D341Med (cell line): Measurements from ENCODE around the gene MBD5.

Experiments
- DNase-seq: peaks from one replicate; pipeline ENCODE4 v3.0.0; 2012; ENCODE audit warnings: low spot score

The MBD5 gene

DNA sequence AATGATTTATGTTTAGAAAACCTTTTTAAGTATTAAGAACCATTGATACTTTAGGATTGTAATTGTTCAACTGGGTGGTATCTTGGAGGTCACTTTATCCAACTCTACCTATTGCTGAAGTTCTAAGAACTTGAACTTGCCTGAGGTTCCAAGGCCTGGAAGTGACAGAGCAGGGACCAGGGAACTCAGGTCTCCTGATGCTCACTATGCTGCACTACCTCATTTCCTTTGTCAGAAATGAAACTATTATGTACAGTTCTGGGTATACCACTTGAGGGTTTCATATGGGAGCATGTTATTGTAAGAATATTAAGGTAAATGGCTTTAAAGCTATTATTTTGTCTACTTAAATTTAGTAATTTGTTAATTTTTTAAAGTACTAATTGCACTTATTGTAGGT lies 3.0 kb downstream of the MBD5 start:
- DNase-seq, result no peak

DNA sequence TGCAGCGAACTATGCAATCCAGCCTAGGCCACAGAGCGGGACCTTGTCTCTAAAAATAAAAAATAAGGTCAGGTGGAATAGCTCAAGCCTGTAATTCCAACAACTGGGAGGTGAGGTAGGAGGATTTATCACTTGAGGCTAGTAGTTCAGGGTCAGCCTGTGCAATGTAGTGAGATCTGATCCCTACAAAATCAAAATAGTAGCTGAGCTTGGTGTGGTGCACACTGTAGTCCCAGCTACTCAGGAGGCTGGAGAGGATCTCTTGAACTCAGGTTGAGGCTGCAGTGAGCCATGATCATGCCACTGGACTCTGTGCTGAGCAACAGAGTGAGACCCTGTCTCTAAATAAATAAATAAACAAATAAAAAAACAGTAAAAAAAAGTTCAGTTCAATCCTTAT lies 5.7 kb downstream of the MBD5 start:
- no peak for DNase-seq

DNA sequence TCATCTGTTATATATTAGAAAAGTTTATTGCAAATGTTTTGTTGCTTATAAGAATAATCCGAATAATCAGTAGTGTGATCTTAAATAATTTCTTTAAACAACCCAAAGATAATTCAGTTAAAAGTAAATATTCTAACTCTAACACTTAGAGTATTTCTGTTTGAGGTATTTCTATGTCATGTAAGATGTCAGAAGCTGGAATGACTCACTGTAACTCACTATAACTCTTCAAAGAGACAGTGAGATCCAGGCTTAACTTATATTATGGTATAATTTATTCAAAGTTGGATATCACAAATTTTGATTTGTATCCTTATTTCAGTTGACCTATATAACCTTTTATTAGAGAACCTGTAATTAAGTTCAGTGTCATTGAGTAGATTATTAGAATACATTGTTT lies 6.9 kb downstream of the MBD5 start:
- no peak for DNase-seq

DNA sequence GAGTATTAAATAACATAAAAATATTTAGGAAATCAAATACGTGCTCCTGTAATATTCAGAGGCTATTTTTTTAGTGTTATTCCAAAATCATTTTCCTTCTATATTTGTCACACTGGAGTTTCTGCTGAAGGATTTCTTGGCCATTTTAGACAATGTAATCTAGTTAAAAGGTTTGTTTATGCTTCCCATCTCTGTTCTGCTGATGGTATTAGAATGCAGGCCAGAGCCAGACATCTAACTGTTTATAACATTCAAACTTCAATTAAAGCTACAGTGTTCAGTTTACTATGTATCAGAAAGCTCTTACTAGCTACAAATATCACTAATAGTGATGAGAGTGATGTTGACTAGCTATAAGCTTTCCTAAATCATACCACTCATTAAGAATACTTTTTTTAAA lies 7.9 kb downstream of the MBD5 start:
- DNase-seq, result no peak

DNA sequence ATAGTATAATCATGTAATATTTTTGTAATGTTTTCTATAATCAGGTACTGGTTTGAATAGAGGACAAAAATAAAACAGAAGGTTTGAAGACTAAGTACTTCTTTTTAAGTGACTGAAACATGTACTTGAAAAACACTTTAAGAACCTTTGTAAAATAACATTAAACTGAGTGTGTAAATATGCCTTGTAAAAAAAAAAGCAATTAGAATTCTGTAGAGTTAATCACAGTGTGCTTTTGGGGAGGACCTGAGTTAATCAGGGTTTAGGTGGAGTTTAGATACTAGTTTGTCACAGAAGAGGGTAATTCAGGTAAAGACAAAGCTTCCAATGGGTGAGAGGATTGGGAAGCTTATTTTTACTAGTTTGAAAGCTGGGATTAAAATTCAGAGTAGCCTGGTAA lies 10.3 kb downstream of the MBD5 start:
- DNase-seq, result no peak

DNA sequence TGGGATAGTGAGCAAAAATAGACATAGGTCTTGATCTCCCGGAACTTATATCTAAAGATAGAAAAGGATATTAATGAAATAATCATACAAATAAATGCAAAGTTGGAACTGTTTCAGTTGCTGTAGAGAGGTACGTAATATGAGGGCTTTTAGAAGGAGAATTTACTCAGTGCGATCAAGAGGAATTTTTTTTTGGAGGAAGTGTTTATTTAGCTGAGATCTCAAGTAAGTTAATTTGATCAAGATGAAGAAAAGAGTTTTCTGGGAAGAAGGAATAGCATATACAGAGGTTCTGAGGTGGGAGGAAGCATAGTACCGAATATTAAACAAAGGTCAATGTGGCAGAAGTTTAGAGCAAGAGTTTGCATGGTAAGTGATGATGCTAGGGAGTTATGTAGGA lies 11.3 kb downstream of the MBD5 start:
- DNase-seq, result no peak

DNA sequence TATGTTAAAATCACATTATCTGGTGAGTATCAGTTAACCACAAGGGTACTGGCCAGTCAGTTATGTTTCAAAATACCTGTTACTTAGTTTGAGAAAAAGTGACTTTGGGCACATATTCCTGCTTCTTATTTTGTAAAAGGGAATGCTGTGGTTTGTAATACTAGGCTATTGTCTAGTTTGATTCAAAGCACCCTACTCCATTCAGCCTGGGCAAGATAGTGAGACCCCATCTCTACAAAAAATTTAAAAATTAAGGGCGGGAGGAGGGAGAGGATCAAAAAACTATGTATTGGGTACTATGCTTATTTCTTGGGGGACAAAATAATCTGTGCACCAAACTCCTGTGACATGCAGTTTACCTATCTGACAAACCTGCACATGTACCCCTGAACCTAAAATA lies 18.9 kb downstream of the MBD5 start:
- no peak for DNase-seq

DNA sequence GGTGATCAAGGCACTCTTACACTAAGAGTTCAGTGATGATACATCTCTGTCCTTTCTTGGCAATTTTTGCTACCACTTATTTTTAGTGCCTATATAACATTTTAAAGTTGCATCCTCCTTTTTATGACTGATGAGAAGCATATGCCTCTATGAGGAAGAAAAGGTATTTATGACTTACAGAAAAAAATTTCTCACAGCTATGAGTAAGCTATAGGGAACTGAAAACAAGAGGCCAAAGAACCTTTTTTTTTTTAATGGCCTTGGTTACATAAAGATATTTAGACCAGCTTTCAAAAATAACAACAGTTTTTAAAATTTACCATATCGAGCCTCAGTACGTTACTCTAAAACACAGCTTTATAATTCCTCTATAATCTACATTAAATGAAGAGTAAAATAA lies 21.3 kb downstream of the MBD5 start:
- no peak for DNase-seq

DNA sequence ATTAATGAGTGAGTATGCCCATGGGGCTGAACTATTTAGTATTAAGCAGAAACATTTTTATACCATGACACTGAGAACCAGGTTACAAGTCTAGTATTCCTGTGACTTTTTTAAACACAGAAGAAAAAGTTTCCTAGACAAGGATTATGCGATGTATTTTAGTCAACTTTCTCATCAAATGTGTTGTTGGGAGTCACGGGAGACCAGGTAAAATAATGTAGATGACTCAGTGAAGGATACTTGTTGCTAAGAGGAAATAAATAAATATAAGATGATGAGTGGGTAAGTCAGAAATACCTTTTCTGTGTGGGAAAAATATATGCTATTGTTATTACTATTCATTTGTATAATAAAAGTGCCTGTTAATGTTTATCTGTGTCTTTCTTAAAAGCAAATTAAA lies 23.4 kb downstream of the MBD5 start:
- no peak for DNase-seq

DNA sequence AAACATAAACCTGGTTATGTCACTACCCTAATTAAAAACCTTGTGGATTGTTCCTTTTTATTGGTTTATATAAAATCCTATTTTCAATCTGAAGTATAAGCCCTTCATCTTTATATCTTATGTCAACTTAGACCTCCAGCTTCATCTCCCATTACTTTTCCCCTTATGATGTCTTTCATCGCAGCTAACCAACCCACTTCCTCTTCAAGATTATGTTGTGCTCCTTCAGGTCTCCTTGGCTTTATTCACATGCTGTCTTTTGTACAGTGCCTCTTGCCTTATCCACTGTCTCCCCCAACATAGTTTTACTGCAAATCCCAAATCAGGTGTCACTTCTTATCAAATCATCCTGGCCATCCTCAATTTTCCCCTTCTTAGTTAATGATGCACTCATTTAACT lies 25.9 kb downstream of the MBD5 start:
- DNase-seq, result no peak

DNA sequence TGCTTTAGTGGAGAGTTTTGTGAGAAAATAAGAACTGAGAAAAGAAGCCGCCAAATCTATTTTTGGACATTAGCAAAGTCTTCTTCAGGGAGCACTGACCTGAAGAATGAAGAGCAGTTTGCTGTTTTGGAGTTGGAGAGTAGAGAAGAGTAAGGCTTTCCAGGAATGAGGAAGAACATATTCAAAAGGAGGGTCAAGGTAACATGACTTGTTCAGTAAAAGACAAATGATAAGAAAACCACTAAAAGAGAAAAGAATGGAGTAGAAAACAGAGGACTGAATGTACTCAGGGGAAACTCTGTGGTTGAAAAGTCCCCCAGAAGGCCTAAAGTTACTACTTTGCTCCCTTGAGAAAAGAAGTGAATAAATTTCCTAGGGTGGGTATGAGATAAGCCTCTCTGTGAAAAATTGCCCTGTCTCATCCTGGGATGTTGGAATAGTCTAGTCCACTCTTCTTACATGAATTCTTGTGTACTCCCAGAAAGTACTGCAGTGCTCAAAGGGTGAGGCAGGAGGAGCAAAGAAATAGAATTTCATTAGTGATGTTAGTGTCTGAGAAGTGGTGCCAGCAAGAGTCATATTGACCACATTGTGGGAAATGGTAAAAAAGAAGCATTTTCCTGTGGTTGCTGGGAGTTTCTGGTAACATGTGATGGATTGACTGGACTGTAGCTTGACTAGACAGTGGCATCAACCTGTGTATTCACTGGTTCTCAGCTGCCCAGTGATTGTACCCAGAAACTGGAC lies 27.8 kb downstream of the MBD5 start:
- DNase-seq, result no peak

DNA sequence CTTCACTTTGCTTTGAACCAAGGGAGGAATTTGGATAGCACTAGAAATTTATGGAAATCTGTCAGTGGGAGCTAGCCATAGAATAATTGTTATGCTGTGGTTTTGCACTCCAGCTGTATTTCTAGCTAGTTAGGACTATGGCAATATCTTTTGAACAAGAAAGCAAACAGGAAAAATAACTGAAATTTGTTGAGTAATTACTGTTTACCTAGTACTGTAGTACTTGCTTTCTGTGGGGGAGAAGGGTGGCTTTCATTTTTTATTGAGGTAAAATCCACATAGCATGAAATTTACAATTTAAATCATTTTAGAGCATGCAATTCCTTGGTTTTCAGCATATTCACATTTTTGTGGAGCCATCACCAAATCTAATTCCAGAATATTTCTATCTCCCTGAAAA lies 28.4 kb downstream of the MBD5 start:
- no peak for DNase-seq

DNA sequence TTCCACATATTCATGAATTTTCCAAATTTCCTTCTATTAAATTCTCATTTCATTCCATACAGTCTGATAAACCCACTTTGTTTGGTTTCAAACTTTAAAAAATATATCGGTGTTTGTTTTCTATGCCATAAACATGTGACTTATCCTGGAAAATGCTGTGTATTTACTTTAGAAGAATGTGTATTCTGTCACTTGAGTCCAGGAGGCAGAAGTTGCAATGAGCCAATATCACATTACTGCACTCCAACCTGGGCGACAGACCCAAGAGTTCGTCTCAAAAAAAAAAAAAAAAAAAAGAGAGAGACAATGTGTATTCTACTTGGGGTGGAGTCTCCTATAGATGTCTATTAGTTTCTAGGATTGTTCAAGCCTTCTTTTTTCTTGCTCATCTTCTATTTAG lies 31.8 kb downstream of the MBD5 start:
- no peak for DNase-seq

DNA sequence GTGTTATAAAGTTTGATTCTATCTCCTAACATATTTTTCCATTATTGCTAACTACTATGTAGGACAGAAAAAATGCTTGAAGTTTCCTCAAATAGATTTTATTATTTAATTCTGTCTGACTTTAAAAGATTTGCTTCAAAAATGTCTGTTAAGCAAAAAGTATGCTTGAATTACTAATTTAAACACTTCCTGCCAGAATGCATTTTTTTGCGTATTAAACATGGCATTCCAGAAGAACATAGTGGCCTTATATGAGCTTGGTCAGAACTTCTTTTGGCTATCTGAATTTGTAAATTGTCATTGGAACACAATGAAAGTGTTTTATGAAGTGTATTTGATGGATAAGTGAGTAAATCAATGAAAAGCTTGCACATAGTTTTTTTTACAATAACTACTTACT lies 37.8 kb downstream of the MBD5 start:
- DNase-seq, result no peak

DNA sequence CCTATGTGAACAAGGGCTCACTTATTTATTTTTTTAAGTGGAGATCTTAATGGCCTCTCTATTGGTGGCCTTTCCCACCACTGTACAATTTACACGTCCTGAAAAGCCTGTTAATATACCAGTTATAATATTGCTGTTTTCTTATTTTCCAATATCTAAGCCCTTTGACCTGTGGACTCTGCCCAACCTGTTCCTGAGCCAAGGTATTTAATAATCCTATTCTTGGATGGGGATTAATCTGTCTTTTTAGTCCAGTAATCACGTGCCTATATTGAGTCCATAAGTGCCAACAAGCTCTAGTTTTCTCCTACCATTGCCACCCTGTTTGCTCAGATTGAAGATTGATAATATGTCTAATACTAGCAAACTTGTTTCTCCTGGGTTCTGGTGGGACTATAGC lies 42.7 kb downstream of the MBD5 start:
- no peak for DNase-seq

DNA sequence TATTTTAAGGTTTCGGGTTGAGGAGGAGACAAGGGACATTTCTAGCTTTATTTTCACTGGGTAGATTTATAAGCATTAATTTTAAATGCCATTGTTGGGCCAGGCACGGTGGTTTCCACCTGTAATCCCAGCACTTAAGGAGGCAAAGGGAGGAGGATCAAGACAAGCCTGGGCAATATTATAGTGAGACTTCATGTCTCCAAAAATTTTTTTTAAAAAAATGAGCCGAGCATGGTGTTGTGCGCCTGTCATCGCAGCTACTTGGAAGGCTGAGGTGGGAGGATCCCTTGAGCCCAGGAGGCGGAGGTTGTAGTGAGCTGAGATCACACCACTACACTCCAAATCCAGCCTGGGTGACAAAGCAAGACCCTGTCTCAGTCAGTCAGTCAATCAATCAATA lies 45.0 kb downstream of the MBD5 start:
- DNase-seq, result no peak

DNA sequence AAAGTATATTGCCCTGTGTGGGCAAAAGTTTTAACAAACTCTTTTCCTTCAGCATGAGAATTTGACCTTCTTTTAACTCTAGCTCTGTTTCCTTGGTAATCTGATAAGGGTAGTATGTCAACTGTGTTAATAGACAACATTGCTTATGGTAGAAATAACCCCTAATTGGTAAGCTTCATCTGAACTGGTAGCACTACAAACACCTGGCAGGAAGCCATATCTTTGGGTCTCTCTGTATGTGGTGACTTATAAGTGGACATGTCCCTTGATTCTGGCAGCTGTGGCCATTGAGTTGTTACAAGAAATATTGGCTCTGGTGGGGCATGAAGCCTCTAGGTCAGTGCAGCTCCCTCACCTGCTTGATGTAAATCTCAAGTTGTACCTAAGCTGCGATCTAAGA lies 46.9 kb downstream of the MBD5 start:
- DNase-seq, result no peak

DNA sequence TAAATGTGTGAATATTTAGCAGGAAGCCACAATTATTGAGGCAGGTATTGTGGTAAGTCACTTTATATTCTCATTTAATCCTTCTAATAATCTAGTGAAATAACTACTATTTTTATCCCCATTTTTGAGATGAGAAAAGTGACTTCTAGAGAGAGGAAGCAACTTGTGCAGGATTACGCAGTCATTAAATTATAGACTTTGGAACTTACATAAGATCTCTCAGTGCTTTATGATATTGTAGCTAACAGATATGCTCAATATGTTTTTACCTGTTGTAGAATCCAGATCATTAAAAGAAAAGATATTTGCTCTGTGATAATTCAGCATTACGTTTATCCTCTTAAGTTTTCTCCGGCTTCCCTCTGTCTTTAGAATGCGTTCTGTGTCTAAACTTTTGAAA lies 50.5 kb downstream of the MBD5 start:
- DNase-seq, result no peak

DNA sequence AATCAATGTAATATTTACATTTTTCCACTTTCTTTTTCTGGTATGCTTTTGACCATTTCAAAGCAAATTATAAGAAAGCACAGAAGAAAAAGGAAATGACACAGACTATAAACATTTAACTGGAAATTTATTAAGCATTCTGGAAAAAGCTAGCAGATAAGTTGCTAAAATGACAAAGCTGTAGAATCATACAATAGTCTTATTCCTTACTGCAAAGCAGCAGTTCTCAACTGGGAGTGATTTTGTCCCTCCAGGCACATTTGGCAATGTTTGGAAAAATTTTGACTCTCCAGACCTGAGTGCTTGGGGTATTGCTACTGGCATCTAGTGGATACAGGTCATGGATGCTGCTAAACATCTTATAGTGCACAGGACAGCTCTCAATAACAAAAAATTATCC lies 75.1 kb downstream of the MBD5 start:
- no peak for DNase-seq

DNA sequence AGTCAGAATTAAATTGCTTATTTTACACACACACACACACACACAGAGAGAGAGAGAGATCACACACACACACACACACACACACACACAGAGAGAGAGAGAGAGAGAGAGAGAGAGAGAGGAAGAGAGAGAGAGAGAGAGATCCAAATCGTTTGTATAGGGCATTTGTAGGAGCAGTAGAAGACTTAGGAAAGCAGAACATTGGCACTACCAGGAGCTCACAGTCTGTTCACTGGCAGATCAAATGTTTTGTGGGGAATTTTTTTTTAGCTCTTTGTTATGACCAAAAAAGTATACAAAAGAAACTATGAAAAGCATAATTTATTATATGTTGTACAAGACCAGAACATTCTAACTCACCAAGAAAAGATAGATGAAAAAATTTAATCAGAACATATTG lies 81.8 kb downstream of the MBD5 start:
- no peak for DNase-seq

DNA sequence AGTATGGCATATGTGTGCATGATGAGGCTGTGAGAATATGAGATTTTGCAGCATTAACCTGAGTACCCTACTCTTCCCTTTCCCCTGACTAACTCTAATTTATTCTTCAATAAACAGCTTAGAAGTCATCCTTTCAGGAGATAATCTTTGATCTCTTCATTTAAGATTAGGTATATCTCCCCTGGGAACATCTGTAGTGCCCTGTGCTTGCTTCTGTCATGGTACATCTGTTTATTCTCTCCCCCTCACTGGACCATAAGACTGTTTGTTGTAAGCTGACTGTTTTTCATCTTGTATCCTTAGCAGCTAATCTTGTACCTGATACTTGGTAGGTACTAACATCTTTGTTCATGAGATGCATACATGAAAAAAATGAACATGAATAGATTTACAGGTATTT lies 83.1 kb downstream of the MBD5 start:
- peak; percentile 58 for DNase-seq

DNA sequence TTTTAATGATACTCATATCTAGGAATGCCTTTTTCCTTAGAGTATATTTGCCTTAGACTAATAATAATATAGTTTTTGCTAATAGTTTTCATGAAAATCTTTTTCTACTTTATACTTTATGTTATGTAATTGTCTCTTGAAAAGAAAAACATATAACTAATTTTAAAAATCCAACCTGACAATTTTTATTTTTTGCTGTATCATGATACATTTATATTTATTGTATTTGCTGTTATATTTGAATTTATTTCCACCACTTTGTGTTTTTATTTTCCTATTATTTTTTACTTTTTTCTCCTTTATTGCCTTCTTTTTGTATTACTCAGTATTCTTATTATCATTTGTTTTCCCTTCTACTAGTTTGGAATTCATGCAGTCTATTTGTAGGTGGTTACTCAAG lies 85.4 kb downstream of the MBD5 start:
- DNase-seq, result no peak

DNA sequence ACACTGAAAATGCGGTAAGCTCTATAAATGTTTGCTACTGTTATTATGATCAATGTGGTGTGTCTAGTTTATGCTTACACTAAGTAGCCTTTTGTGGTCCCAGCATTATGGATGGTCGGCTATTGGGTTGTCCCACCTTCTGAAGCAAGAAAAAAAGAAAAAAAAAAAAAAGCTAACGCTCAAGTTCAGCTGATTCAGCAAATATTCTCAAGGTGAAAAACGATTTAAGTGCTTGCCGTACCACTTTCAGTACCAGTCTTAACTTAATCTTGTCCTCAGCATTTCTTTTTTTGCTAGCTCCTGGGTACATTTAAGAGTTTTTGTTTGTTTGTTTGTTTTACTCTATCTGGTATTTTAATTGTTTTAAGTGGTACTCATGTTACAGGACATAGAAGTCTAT lies 87.5 kb downstream of the MBD5 start:
- DNase-seq, result no peak

DNA sequence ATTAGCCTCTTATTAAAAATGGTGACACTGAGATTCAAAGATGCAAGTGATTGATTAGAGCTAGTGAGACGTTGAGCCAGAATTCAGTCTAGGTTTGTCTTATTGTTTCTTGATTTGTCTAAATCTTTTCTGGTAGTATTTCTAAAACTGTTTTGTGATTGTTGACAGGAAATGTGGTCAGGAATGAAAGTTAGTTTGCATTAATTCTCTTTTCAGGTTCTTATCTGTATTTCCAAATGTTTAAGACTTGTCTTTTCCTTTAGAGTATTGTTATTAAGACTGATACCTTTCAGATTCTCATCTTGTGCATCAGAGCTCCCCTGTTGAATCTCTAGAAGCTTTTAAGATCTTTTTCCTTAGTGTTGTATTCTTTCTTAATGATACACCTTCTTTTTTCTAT lies 89.3 kb downstream of the MBD5 start:
- DNase-seq, result no peak

DNA sequence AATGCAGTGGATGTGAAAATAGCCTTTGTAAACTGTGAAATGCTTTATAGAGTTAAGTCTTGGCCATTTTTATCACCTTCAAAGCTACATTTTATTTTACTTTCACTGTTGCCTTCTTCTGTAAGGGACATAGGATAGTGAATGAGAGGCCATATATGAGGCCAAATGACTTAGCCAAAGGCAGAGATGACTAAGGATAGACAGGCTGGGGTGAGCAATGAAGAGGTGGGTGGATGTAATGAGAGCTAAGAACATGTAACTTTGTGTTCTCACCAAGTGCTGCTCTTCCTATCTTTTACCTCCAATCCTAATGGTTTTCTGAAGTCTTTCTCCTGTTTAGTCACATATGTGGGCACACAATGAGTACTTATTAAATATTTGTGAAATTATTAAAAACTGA lies 101.9 kb downstream of the MBD5 start:
- no peak for DNase-seq
